ENCODE results near the gene AFF1.

DNA sequence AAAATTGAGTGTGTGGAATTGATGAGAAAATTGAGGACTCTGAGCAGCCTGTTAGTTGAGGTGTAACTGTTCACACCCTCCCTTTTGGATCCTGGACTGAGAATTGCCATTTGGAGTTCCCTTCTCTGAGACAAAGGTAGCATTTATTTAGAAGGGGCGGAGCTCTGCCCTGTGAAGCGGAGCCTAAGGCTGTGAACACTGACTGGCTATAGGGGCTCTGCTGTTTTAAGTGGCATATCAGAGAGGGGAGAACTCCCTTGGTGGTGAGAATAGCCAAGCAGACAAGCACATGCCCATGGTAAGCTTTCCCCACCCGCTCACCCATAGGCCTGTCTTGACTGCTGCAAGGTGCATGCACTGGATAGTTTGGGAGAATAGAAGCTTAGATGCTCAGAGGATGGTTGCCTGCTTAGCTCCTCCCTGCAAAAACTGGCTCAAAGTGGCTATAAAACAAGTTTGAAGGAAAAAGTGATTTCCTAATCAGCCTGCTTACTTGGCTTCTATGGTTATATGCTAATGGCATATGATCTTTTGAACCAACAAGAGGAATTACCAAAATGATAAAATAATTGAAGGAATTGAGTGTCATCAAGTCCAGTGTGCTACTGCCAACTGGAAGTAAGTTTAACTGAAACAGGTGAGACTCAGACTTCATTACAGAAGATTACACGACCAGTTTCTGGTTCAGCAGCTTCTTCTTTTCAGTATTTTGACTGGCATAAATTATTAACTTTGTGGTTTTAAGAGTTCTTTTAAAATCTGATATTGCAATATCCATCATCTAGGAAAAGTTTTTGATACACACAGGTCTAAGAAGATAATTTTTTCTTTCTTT is 108.4 kb downstream of the AFF1 start:
- TF ChIP-seq POLR2A (IDR thresholded peaks at IDR 0.05): no peak
- TF ChIP-seq, protein P1, sequence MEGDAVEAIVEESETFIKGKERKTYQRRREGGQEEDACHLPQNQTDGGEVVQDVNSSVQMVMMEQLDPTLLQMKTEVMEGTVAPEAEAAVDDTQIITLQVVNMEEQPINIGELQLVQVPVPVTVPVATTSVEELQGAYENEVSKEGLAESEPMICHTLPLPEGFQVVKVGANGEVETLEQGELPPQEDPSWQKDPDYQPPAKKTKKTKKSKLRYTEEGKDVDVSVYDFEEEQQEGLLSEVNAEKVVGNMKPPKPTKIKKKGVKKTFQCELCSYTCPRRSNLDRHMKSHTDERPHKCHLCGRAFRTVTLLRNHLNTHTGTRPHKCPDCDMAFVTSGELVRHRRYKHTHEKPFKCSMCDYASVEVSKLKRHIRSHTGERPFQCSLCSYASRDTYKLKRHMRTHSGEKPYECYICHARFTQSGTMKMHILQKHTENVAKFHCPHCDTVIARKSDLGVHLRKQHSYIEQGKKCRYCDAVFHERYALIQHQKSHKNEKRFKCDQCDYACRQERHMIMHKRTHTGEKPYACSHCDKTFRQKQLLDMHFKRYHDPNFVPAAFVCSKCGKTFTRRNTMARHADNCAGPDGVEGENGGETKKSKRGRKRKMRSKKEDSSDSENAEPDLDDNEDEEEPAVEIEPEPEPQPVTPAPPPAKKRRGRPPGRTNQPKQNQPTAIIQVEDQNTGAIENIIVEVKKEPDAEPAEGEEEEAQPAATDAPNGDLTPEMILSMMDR (IDR thresholded peaks at IDR 0.05): no peak

Measured in esophagus squamous epithelium (tissue), 4 donors.